Measurements from ENCODE around the gene MBOAT1. TPM values are rescaled to one million over a fixed set of nuclear protein-coding genes. Genes with fewer than 3 reads are reported as not detected.
A peak's percentile ranks its signal among the peaks of the same experiment; 100 is the strongest.

MBOAT1 gene
- polyA plus RNA-seq, 3 donors, result 6.8 to 59.1 (median 8.1) TPM

DNA sequence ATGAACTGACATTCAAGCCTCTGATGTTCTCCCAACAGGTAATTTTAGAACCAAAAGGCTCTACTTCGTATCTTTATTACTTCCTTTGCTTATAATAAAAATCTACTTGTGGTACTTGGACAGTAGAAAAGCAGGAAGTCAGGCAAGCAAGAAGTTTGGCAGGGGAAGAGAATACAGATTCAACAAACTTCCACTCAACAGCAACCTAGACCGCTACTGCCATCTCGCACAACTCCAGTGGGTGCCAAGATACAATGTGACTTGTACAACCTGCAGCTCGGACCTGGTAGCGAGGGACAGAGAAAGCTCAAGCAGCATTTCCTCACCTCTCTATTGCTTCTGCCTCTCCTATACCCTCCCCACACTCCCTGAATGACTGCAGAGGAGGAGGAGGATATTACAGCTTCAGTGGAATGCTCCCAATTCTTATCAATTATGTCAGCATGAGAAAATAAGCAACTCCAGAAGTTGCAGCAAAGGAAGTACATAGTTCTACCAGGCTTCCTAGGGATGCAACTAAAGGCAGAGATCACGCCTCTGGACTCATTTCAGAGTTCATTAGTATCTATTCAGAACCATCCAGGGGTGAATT is 76.5 kb downstream of the MBOAT1 start:
- no peak overlapping the region for H3K9ac ChIP-seq (ENCODE audit: insufficient read depth, low read length, poor library complexity, severe bottlenecking)
- Mint-ChIP-seq H3K9me3 (no peaks in the 10 kb centered on the region), H3K27ac (no peak overlapping the region), H3K4me3 (no peak overlapping the region), H3K4me1 (peaks cover 6% of the 10 kb centered on the region), H3K27me3 (ENCODE audit: low read depth in 3 of 3) (peaks cover 0 to 2% (median 0%) of the 10 kb centered on the region in 3 donors), H3K36me3 (peaks cover 55 to 68% of the 10 kb centered on the region in 2 donors)
- no peaks in the 10 kb centered on the region for H3K79me2 ChIP-seq (ENCODE audit: insufficient read depth, low read length)
- TF ChIP-seq, protein P1, sequence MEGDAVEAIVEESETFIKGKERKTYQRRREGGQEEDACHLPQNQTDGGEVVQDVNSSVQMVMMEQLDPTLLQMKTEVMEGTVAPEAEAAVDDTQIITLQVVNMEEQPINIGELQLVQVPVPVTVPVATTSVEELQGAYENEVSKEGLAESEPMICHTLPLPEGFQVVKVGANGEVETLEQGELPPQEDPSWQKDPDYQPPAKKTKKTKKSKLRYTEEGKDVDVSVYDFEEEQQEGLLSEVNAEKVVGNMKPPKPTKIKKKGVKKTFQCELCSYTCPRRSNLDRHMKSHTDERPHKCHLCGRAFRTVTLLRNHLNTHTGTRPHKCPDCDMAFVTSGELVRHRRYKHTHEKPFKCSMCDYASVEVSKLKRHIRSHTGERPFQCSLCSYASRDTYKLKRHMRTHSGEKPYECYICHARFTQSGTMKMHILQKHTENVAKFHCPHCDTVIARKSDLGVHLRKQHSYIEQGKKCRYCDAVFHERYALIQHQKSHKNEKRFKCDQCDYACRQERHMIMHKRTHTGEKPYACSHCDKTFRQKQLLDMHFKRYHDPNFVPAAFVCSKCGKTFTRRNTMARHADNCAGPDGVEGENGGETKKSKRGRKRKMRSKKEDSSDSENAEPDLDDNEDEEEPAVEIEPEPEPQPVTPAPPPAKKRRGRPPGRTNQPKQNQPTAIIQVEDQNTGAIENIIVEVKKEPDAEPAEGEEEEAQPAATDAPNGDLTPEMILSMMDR (IDR thresholded peaks at IDR 0.05), result no peak
- no peak overlapping the region for H3K4me3 ChIP-seq (replicated peaks in 1 of 3; ENCODE audit: low read depth in 2 of 3, low read length in 3 of 3)
- no peaks in the 10 kb centered on the region for H3K9me3 ChIP-seq (replicated peaks in 1 of 2; ENCODE audit: control insufficient read depth in 1 of 2, insufficient read depth in 1 of 2, low read length in 2 of 2)
- peaks cover 20 to 61% of the 10 kb centered on the region in 2 donors for H3K36me3 ChIP-seq (replicated peaks in 1 of 2; ENCODE audit: control insufficient read depth in 1 of 2, insufficient read depth in 2 of 2, low read length in 2 of 2)
- peaks cover 14% of the 10 kb centered on the region for H4K20me1 ChIP-seq (ENCODE audit: insufficient read depth, low read length)
- WGBS (ENCODE audit: insufficient coverage), result 57% methylated on average over 2 of the region's 6 CpGs
- no peaks in the 10 kb centered on the region for H3K27me3 ChIP-seq (ENCODE audit: control insufficient read depth in 2 of 2, insufficient read depth in 2 of 2, low read length in 2 of 2)
- peak overlapping the region in 1 of 2 donors; percentile 8 for H3K27ac ChIP-seq (ENCODE audit: low read depth in 1 of 2, low read length in 2 of 2)
- peaks cover 0 to 3% of the 10 kb centered on the region in 2 donors for H3K4me1 ChIP-seq (ENCODE audit: control insufficient read depth in 1 of 2, insufficient read depth in 2 of 2, low read length in 2 of 2)
- H2AFZ ChIP-seq (ENCODE audit: insufficient read depth, low read depth, low read length, poor library complexity, severe bottlenecking), result no peak overlapping the region
- intact Hi-C loops (cut with micrococcal nuclease), result no loop called here
- DNase-seq, result no peak
- no peak overlapping the region for H3K4me2 ChIP-seq (replicated peaks; ENCODE audit: extremely low read depth, low read length, poor library complexity, severe bottlenecking)

DNA sequence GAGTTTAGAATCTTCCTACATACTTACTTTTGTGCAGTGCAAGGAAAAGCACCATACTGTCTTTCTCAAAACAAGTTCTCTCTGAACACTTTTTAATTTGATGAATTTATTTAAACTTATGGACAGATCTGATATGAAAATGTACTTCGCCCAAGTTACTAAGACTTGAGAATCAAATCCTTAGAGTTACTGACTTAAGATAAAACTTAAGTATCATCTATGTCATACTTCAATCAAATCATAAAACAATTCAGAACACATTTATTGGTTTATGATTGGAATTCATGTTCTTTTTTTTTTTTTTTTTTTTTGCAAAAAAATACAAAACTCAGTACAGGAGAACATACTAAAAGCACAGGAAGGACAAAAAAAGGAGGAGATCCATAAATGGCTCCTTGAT is 77.7 kb downstream of the MBOAT1 start:
- peaks cover 16 to 60% of the 10 kb centered on the region in 2 donors for H3K36me3 ChIP-seq (replicated peaks in 1 of 2; ENCODE audit: control insufficient read depth in 1 of 2, insufficient read depth in 2 of 2, low read length in 2 of 2)
- H3K9me3 ChIP-seq (replicated peaks in 1 of 2; ENCODE audit: control insufficient read depth in 1 of 2, insufficient read depth in 1 of 2, low read length in 2 of 2), result no peaks in the 10 kb centered on the region
- no peak overlapping the region for H3K4me2 ChIP-seq (replicated peaks; ENCODE audit: extremely low read depth, low read length, poor library complexity, severe bottlenecking)
- peaks cover 0 to 2% (median 0%) of the 10 kb centered on the region in 3 donors for H3K27me3 Mint-ChIP-seq (ENCODE audit: low read depth in 3 of 3)
- DNase-seq, result no peak
- no peaks in the 10 kb centered on the region for H3K27me3 ChIP-seq (ENCODE audit: control insufficient read depth in 2 of 2, insufficient read depth in 2 of 2, low read length in 2 of 2)
- no peak overlapping the region for H3K27ac Mint-ChIP-seq
- intact Hi-C loops (cut with micrococcal nuclease), result no loop called here
- no peak overlapping the region for H3K4me3 Mint-ChIP-seq
- no peak overlapping the region for H3K9ac ChIP-seq (ENCODE audit: insufficient read depth, low read length, poor library complexity, severe bottlenecking)
- no peak overlapping the region for H3K27ac ChIP-seq (ENCODE audit: low read depth in 1 of 2, low read length in 2 of 2)
- no peak overlapping the region for H2AFZ ChIP-seq (ENCODE audit: insufficient read depth, low read depth, low read length, poor library complexity, severe bottlenecking)
- peaks cover 6% of the 10 kb centered on the region for H3K4me1 Mint-ChIP-seq
- H4K20me1 ChIP-seq (ENCODE audit: insufficient read depth, low read length), result peaks cover 14% of the 10 kb centered on the region
- peaks cover 54 to 68% of the 10 kb centered on the region in 2 donors for H3K36me3 Mint-ChIP-seq
- H3K4me1 ChIP-seq (ENCODE audit: control insufficient read depth in 1 of 2, insufficient read depth in 2 of 2, low read length in 2 of 2), result peaks cover 0 to 3% of the 10 kb centered on the region in 2 donors
- H3K79me2 ChIP-seq (ENCODE audit: insufficient read depth, low read length), result no peaks in the 10 kb centered on the region
- TF ChIP-seq, protein P1 (IDR thresholded peaks at IDR 0.05), result no peak
- WGBS (ENCODE audit: insufficient coverage), result no CpG with 5 or more reads among the region's 1 CpG
- H3K9me3 Mint-ChIP-seq, result no peaks in the 10 kb centered on the region
- H3K4me3 ChIP-seq (replicated peaks in 1 of 3; ENCODE audit: low read depth in 2 of 3, low read length in 3 of 3), result no peak overlapping the region
